Keratinocyte (primary cell): ENCODE measurements around the gene SUSD3. TPM values are rescaled to one million over a fixed set of nuclear protein-coding genes. Genes with fewer than 3 reads are reported as not detected.

ENCODE experiments used
- DNase-seq: peaks from one replicate; pipeline ENCODE4 v3.0.0-alpha.2; 2011; ENCODE audit warnings: low read depth, missing footprints, low spot score
- FAIRE-seq: peaks from 2 replicates; lab custom pipeline; 2011; peaks lifted over from hg19 to GRCh38; lab: Jason Lieb, UNC
- H2AFZ ChIP-seq: 2 replicates; pipeline ENCODE4 v1.6.0; 2012; ENCODE audit warnings: low read length, control low read depth, inconsistent platforms; ENCODE audit not compliant: control insufficient read depth
- H3K27ac ChIP-seq: 2 replicates; pipeline ENCODE4 v1.5.1; 2011; ENCODE audit warnings: low read length; ENCODE audit not compliant: control insufficient read depth, insufficient read depth
- H3K27me3 ChIP-seq: 3 replicates; pipeline ENCODE4 v1.6.0; 2011; ENCODE audit warnings: low read length; ENCODE audit not compliant: control insufficient read depth, insufficient read depth; ENCODE audit errors: extremely low read depth
- H3K36me3 ChIP-seq, 2 experiments: 2 replicates in 1 of 2; 3 replicates in 1 of 2; pipeline ENCODE4 v1.5.1; 2011; ENCODE audit warnings: low read length in 2 of 2, mild to moderate bottlenecking in 1 of 2; ENCODE audit not compliant: control insufficient read depth in 2 of 2, insufficient read depth in 2 of 2; ENCODE audit errors: extremely low read depth in 1 of 2
- H3K4me1 ChIP-seq: 3 replicates; pipeline ENCODE4 v1.5.1; 2011; ENCODE audit warnings: low read length; ENCODE audit not compliant: control insufficient read depth, insufficient read depth; ENCODE audit errors: extremely low read depth
- H3K4me2 ChIP-seq: 3 replicates; pipeline ENCODE4 v1.6.0; 2011; ENCODE audit warnings: low read depth, low read length; ENCODE audit not compliant: control insufficient read depth, insufficient read depth; ENCODE audit errors: extremely low read depth
- H3K4me3 ChIP-seq, 3 experiments: fragments of 200-600 bp in 1 of 3; sonication (generic) in 1 of 3; 2 replicates in 2 of 3; 3 replicates in 1 of 3; pipeline ENCODE4 v1.5.1; 2011 to 2016; ENCODE audit warnings: low read length in 3 of 3, mild to moderate bottlenecking in 3 of 3, control low read depth in 2 of 3, inconsistent platforms in 1 of 3, low read depth in 1 of 3, mixed read lengths in 1 of 3, mixed run types in 1 of 3, moderate library complexity in 1 of 3; ENCODE audit not compliant: control insufficient read depth in 2 of 3, insufficient read depth in 2 of 3; ENCODE audit errors: extremely low read depth in 1 of 3
- H3K79me2 ChIP-seq: 2 replicates; pipeline ENCODE4 v1.6.0; 2012; ENCODE audit warnings: low read length; ENCODE audit not compliant: control insufficient read depth, insufficient read depth
- H3K9ac ChIP-seq: 3 replicates; pipeline ENCODE4 v1.6.0; 2011; ENCODE audit warnings: low read length; ENCODE audit not compliant: control insufficient read depth, insufficient read depth; ENCODE audit errors: extremely low read depth
- H3K9me1 ChIP-seq: 3 replicates; pipeline ENCODE4 v1.6.0; 2011; ENCODE audit warnings: low read length; ENCODE audit not compliant: control insufficient read depth, insufficient read depth; ENCODE audit errors: extremely low read depth
- H3K9me3 ChIP-seq: 2 replicates; pipeline ENCODE4 v1.5.1; 2012; ENCODE audit warnings: low read depth, low read length; ENCODE audit not compliant: control insufficient read depth
- H4K20me1 ChIP-seq: 3 replicates; pipeline ENCODE4 v1.6.0; 2011; ENCODE audit warnings: low read length; ENCODE audit not compliant: control insufficient read depth, insufficient read depth; ENCODE audit errors: extremely low read depth
- EZH2 ChIP-seq: IDR thresholded peaks from one replicate; pipeline ENCODE4 v1.6.1; 2012; ENCODE audit warnings: inconsistent platforms, mild to moderate bottlenecking, low read length, moderate library complexity
- dilution Hi-C: fragments of 300-500 bp; cut with MboI; formaldehyde crosslinking; loops from one replicate; pipeline ENCODE4 v1.7.0; 2020; ENCODE audit warnings: low sequenced_read_pairs; ENCODE audit not compliant: extremely low pct_ligation_motif_present
- polyA plus RNA-seq, 5 experiments: library from polyadenylated mRNA; depleted of rRNA in 3 of 5; stranded (reverse) in 3 of 5; stranded (forward) in 1 of 5; unstranded in 1 of 5; fragments of >200 nt; gene quantifications; 1 replicate in 1 of 5; 2 replicates in 3 of 5; 3 replicates in 1 of 5; pipeline versions ENCODE4 v1.2.1 to v1.2.3, GENCODE V29; 2011 to 2012; ENCODE audit warnings: missing spikeins in 2 of 5, low read depth in 1 of 5, low replicate concordance in 1 of 5
- TF ChIP-seq, protein P1 (sequence below), 3 experiments: IDR thresholded peaks in 1 of 3; conservative IDR thresholded peaks in 1 of 3; optimal IDR thresholded peaks in 1 of 3; 2 replicates in 2 of 3; 3 replicates in 1 of 3; pipeline versions ENCODE3 to v1.5.1; 2011; ENCODE audit warnings: low read length in 3 of 3, mild to moderate bottlenecking in 3 of 3, moderate library complexity in 2 of 3, control low read depth in 1 of 3, inconsistent platforms in 1 of 3; ENCODE audit not compliant: insufficient read depth in 2 of 3; ENCODE audit errors: extremely low read depth in 1 of 3

SUSD3 gene
- polyA plus RNA-seq, 1 donor (not counting 4 experiments of a cell fraction or from before 2014, with no cell fraction given), result 0.20 TPM

GRCh38 chr9:93088656-93089015 is 30.1 kb downstream of the SUSD3 start:
- Histone ChIP-seq H2AFZ (no peak overlapping the region), H3K9ac (no peak overlapping the region), H3K36me3 (no peaks in the 10 kb centered on the region), H3K79me2 (no peaks in the 10 kb centered on the region), H3K27me3 (no peaks in the 10 kb centered on the region), H3K27ac (no peak overlapping the region), H4K20me1 (no peaks in the 10 kb centered on the region), H3K4me1 (no peaks in the 10 kb centered on the region), H3K9me1 (no peaks in the 10 kb centered on the region), H3K9me3 (peaks cover 14% of the 10 kb centered on the region), H3K4me3 (no peak overlapping the region), H3K4me2 (no peak overlapping the region)
- TF ChIP-seq, protein P1, sequence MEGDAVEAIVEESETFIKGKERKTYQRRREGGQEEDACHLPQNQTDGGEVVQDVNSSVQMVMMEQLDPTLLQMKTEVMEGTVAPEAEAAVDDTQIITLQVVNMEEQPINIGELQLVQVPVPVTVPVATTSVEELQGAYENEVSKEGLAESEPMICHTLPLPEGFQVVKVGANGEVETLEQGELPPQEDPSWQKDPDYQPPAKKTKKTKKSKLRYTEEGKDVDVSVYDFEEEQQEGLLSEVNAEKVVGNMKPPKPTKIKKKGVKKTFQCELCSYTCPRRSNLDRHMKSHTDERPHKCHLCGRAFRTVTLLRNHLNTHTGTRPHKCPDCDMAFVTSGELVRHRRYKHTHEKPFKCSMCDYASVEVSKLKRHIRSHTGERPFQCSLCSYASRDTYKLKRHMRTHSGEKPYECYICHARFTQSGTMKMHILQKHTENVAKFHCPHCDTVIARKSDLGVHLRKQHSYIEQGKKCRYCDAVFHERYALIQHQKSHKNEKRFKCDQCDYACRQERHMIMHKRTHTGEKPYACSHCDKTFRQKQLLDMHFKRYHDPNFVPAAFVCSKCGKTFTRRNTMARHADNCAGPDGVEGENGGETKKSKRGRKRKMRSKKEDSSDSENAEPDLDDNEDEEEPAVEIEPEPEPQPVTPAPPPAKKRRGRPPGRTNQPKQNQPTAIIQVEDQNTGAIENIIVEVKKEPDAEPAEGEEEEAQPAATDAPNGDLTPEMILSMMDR (optimal IDR thresholded peaks at IDR 0.05 in 1 of 3, IDR thresholded peaks at IDR 0.05 in 1 of 3, conservative IDR thresholded peaks at IDR 0.05 in 1 of 3; ENCODE audit: extremely low read depth in 1 of 3, insufficient read depth in 2 of 3, low read length in 3 of 3), result no peak
- no peak for TF ChIP-seq EZH2
- DNase-seq (no peak), FAIRE-seq (no peak)
- dilution Hi-C loops, result no loop called here

DNA sequence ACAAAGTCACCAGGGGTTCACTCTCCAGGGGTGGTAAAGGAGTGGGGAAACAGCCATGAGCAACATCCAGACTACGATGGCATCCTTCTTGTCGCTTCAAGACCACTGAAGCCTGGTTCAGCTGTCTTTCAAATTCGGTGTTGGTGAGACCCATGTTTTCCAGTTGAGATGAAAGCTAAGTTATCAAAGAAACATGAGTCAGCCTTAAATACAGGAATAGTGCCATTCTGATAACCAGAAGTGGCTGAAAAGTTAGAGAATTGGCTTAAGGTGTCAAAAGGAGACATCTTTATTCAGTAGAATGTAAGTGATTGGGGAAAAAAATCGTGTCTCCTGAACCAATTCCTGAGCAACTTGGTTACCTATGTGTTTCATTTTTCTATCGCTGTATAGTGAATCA is 30.5 kb downstream of the SUSD3 start:
- no peaks in the 10 kb centered on the region for H3K36me3 ChIP-seq
- no peak overlapping the region for H3K9ac ChIP-seq
- H3K9me3 ChIP-seq, result peaks cover 14% of the 10 kb centered on the region
- H3K4me2 ChIP-seq, result no peak overlapping the region
- H3K4me3 ChIP-seq, result no peak overlapping the region
- no peaks in the 10 kb centered on the region for H4K20me1 ChIP-seq
- no peak overlapping the region for H3K27ac ChIP-seq
- no peak for FAIRE-seq
- no peaks in the 10 kb centered on the region for H3K79me2 ChIP-seq
- no peak for TF ChIP-seq EZH2
- TF ChIP-seq, protein P1 (optimal IDR thresholded peaks at IDR 0.05 in 1 of 3, IDR thresholded peaks at IDR 0.05 in 1 of 3, conservative IDR thresholded peaks at IDR 0.05 in 1 of 3; ENCODE audit: extremely low read depth in 1 of 3, insufficient read depth in 2 of 3, low read length in 3 of 3), result no peak
- no peak overlapping the region for H2AFZ ChIP-seq
- DNase-seq, result no peak
- H3K9me1 ChIP-seq, result no peaks in the 10 kb centered on the region
- H3K27me3 ChIP-seq, result no peaks in the 10 kb centered on the region
- dilution Hi-C loops, result no loop called here
- H3K4me1 ChIP-seq, result no peaks in the 10 kb centered on the region
